Panc1 (cell line): ENCODE results near the gene KLRD1. TPM values are rescaled to one million over a fixed set of nuclear protein-coding genes. Genes with fewer than 3 reads are reported as not detected.
"Not testable (repeated sequence)": the region's sequence is repeated elsewhere in the genome, so short reads cannot be mapped to it uniquely, and the experiment has no call there.

Source experiments
- ATAC-seq: fragments of 200-7000 bp; cut with Tn5 transposase; 2 replicates; pipeline ENCODE4 v1.9.1; 2020; ENCODE audit warnings: mild to moderate bottlenecking, moderate library complexity
- BruUV-seq: library from RNA; stranded (reverse); fragments of 400-500 nt; replicated peaks from 2 replicates; lab custom pipeline; 2021; lab: Mats Ljungman, UMichigan
- CTCF ChIA-PET: fragments of 300-600 bp; sonication (Branson Sonifier 250); formaldehyde crosslinking; loops from one replicate; lab custom pipeline; 2022; ENCODE audit warnings: antibody characterized with exemption; lab: Charles Lee
- POLR2A ChIA-PET: fragments of 300-600 bp; sonication (Branson Sonifier 250); formaldehyde crosslinking; loops from one replicate; lab custom pipeline; 2022; ENCODE audit warnings: antibody characterized with exemption; lab: Charles Lee
- DNase-seq: peaks from one replicate; pipeline ENCODE4 v3.0.0-alpha.2; 2010; ENCODE audit warnings: low read depth, low spot score
- H3K27ac ChIP-seq: 2 replicates; pipeline ENCODE4 v1.5.1; 2011; ENCODE audit warnings: mild to moderate bottlenecking, low read length, inconsistent platforms
- H3K27me3 ChIP-seq: fragments of 200-500 bp; sonication (Bioruptor generic); 2 replicates; pipeline ENCODE4 v1.6.0; 2014; ENCODE audit warnings: low read length, inconsistent platforms; ENCODE audit not compliant: control insufficient read depth, insufficient read depth
- H3K36me3 ChIP-seq: fragments of 200-500 bp; sonication (Bioruptor generic); 2 replicates; pipeline ENCODE4 v1.5.1; 2014; ENCODE audit warnings: inconsistent platforms, mild to moderate bottlenecking, low read length, moderate library complexity; ENCODE audit not compliant: control insufficient read depth, insufficient read depth
- H3K4me1 ChIP-seq: 2 replicates; pipeline ENCODE4 v1.5.1; 2011; ENCODE audit warnings: inconsistent platforms, mild to moderate bottlenecking, low read length, moderate library complexity; ENCODE audit not compliant: control insufficient read depth, insufficient read depth
- H3K4me3 ChIP-seq, 2 experiments: 2 replicates each; pipeline ENCODE4 v1.5.1; 2011 to 2012; ENCODE audit warnings: low read depth in 2 of 2, low read length in 2 of 2, mild to moderate bottlenecking in 2 of 2, inconsistent platforms in 1 of 2, moderate library complexity in 1 of 2
- H3K9me3 ChIP-seq: fragments of 200-500 bp; sonication (Bioruptor generic); 2 replicates; pipeline ENCODE4 v1.5.1; 2014; ENCODE audit warnings: low read depth, mild to moderate bottlenecking, inconsistent platforms, low read length, moderate library complexity; ENCODE audit not compliant: control insufficient read depth, insufficient read depth
- POLR2AphosphoS5 ChIP-seq: IDR thresholded peaks from 2 replicates; pipeline ENCODE4 v1.6.1; 2012; ENCODE audit warnings: mild to moderate bottlenecking, low read depth, low read length, moderate library complexity
- SIN3A ChIP-seq: IDR thresholded peaks from 2 replicates; pipeline ENCODE4 v1.6.1; 2012; ENCODE audit warnings: low read depth, mild to moderate bottlenecking, low read length, moderate library complexity, borderline replicate concordance; ENCODE audit not compliant: insufficient read depth
- TCF7L2 ChIP-seq: IDR thresholded peaks from 2 replicates; pipeline ENCODE4 v1.6.1; 2011; ENCODE audit warnings: mild to moderate bottlenecking, low read depth, low read length, inconsistent platforms
- in situ Hi-C: cut with HindIII; loops from 2 replicates; pipeline ENCODE4 v1.10.0; 2016; ENCODE audit warnings: low sequenced_read_pairs, low pct_unique_long_range_greater_than_20kb
- intact Hi-C: fragments of 100-400 bp; cut with micrococcal nuclease; formaldehyde crosslinking; loops from one replicate; pipeline ENCODE4 v1.10.0; 2022; ENCODE audit not compliant: unreplicated experiment
- total RNA-seq: library from RNA; stranded (reverse); gene quantifications from one replicate; pipeline ENCODE4 v1.2.1, GENCODE V29; 2021; ENCODE audit not compliant: unreplicated experiment
- TF ChIP-seq, protein P1 (sequence below), 2 experiments: IDR thresholded peaks; 2 replicates each; pipeline ENCODE4 v1.6.1; 2011 to 2012; ENCODE audit warnings: low read depth in 2 of 2, control low read depth in 1 of 2, low read length in 1 of 2, mild to moderate bottlenecking in 1 of 2, moderate library complexity in 1 of 2; ENCODE audit not compliant: insufficient read depth in 1 of 2
- TF ChIP-seq, protein P2 (sequence below): fragments of 450-650 bp; IDR thresholded peaks from 2 replicates; pipeline ENCODE4 v1.5.1; 2017; ENCODE audit warnings: mild to moderate bottlenecking

The KLRD1 gene
- total RNA-seq, 1 experiment from 2014 or later = not detected

- in situ Hi-C loops, DNase-seq, intact Hi-C loops, POLR2A ChIA-PET, ATAC-seq, BruUV-seq, H3K4me3 ChIP-seq, H3K36me3 ChIP-seq, H3K9me3 ChIP-seq, H3K27me3 ChIP-seq, CTCF ChIA-PET: not testable (repeated sequence)
- Histone ChIP-seq H3K27ac (peak overlapping the region; percentile 63), H3K4me1 (peaks cover 12% of the 10 kb centered on the region)
Measured at GRCh38 chr12:10371893-10372535, 64.3 kb downstream of the KLRD1 start.

DNA sequence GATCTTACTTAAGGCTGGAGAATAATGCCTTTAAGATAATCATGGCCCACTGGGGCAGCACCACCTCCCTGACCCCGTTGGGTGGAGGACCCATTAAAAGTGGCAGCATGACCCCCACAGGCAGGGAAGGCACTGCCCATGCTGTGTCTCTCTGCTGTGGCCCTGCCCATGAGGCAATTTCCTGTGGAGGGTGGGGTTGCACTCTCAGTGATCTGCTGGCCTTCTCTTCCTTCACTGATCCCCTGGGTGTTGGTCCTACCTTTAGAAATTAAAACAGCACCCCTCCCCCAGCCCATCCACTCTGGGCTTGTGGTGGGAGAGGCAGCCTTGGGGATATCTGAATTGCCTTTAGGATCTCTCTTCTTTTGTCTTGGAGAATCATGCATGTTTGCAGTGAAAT lies 64.9 kb downstream of the KLRD1 start:
- H3K27ac ChIP-seq = peak overlapping the region; percentile 63

DNA sequence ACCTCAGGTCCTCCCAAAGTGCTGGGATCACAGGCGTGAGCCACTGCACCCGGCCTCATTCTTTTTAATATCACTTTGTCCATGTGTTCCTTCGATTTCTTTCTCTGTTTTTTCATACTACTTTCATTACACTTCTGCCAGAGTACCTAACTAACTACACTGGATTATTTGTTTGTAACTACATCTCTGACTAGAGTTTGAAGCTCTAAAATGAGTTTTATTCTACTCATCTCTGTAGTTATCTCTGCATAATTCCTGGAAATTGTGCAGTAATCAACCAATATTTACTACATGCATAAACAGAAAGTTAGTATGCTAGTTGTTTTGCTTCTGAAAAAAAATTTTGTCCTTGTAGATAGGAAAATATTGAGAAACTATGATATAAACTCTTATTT lies 67.0 kb downstream of the KLRD1 start:
- ATAC-seq = no peak
- no peak overlapping the region for H3K4me3 ChIP-seq
- ChIA-PET POLR2A (no interaction called here), CTCF (no interaction called here)
- in situ Hi-C loops (no loop called here), intact Hi-C loops (no loop called here)
- peaks cover 12% of the 10 kb centered on the region for H3K4me1 ChIP-seq
- no peaks in the 10 kb centered on the region for H3K27me3 ChIP-seq
- no peaks in the 10 kb centered on the region for H3K36me3 ChIP-seq
- no peak for DNase-seq
- peak overlapping the region; percentile 51; the same call in 1 of the 2 replicates for H3K27ac ChIP-seq
- H3K9me3 ChIP-seq = no peaks in the 10 kb centered on the region
- BruUV-seq = no TSS peak
- TF ChIP-seq POLR2AphosphoS5 (no peak), SIN3A (no peak)
- TF ChIP-seq, protein P1, sequence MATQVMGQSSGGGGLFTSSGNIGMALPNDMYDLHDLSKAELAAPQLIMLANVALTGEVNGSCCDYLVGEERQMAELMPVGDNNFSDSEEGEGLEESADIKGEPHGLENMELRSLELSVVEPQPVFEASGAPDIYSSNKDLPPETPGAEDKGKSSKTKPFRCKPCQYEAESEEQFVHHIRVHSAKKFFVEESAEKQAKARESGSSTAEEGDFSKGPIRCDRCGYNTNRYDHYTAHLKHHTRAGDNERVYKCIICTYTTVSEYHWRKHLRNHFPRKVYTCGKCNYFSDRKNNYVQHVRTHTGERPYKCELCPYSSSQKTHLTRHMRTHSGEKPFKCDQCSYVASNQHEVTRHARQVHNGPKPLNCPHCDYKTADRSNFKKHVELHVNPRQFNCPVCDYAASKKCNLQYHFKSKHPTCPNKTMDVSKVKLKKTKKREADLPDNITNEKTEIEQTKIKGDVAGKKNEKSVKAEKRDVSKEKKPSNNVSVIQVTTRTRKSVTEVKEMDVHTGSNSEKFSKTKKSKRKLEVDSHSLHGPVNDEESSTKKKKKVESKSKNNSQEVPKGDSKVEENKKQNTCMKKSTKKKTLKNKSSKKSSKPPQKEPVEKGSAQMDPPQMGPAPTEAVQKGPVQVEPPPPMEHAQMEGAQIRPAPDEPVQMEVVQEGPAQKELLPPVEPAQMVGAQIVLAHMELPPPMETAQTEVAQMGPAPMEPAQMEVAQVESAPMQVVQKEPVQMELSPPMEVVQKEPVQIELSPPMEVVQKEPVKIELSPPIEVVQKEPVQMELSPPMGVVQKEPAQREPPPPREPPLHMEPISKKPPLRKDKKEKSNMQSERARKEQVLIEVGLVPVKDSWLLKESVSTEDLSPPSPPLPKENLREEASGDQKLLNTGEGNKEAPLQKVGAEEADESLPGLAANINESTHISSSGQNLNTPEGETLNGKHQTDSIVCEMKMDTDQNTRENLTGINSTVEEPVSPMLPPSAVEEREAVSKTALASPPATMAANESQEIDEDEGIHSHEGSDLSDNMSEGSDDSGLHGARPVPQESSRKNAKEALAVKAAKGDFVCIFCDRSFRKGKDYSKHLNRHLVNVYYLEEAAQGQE (IDR thresholded peaks at IDR 0.05; ENCODE audit: insufficient read depth in 1 of 2, low read depth in 2 of 2, low read length in 1 of 2) = no peak
- TF ChIP-seq, protein P2, sequence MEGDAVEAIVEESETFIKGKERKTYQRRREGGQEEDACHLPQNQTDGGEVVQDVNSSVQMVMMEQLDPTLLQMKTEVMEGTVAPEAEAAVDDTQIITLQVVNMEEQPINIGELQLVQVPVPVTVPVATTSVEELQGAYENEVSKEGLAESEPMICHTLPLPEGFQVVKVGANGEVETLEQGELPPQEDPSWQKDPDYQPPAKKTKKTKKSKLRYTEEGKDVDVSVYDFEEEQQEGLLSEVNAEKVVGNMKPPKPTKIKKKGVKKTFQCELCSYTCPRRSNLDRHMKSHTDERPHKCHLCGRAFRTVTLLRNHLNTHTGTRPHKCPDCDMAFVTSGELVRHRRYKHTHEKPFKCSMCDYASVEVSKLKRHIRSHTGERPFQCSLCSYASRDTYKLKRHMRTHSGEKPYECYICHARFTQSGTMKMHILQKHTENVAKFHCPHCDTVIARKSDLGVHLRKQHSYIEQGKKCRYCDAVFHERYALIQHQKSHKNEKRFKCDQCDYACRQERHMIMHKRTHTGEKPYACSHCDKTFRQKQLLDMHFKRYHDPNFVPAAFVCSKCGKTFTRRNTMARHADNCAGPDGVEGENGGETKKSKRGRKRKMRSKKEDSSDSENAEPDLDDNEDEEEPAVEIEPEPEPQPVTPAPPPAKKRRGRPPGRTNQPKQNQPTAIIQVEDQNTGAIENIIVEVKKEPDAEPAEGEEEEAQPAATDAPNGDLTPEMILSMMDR = no peak

More for the DNA sequence above, 64.9 kb downstream of the KLRD1 start:
- Histone ChIP-seq H3K27me3 (no peaks in the 10 kb centered on the region), H3K36me3 (no peaks in the 10 kb centered on the region), H3K4me1 (peaks cover 12% of the 10 kb centered on the region), H3K4me3 (no peak overlapping the region), H3K9me3 (peaks cover 1% of the 10 kb centered on the region; the same call in 1 of the 2 replicates)
- no peak for TF ChIP-seq TCF7L2
- no peak for TF ChIP-seq SIN3A
- TF ChIP-seq, protein P2 = no peak
- TF ChIP-seq, protein P1 (IDR thresholded peaks at IDR 0.05; ENCODE audit: insufficient read depth in 1 of 2, low read depth in 2 of 2, low read length in 1 of 2) = no peak
- TF ChIP-seq POLR2AphosphoS5 = no peak
- ATAC-seq (no peak), DNase-seq (no peak)
- no TSS peak for BruUV-seq
- ChIA-PET POLR2A (no interaction called here), CTCF (no interaction called here)
- intact Hi-C loops = no loop called here
- in situ Hi-C loops = no loop called here
